ENCODE data around the gene ADGRV1. TPM values are rescaled to one million over a fixed set of nuclear protein-coding genes. Genes with fewer than 3 reads are reported as not detected.

Gene ADGRV1
- 0.34 TPM for polyA plus RNA-seq (2012; ENCODE audit: insufficient read length, low read depth)

- TF ChIP-seq TAF1 (IDR thresholded peaks at IDR 0.05; ENCODE audit: borderline replicate concordance, insufficient read depth, low read length) (no peak), FOXP2 (optimal IDR thresholded peaks at IDR 0.05; ENCODE audit: borderline replicate concordance, extremely low read depth, extremely low read length, insufficient read depth) (no peak), SIN3A (IDR thresholded peaks at IDR 0.05; ENCODE audit: borderline replicate concordance, insufficient read depth, low read length) (no peak), POLR2AphosphoS5 (IDR thresholded peaks at IDR 0.05; ENCODE audit: low read depth, low read length) (no peak), REST (IDR thresholded peaks at IDR 0.05; ENCODE audit: insufficient read depth in 1 of 2, low read depth in 2 of 2, low read length in 2 of 2) (no peak)
These were observed at the start of gene ADGRV1 for GRCh38 chr5:90558344-90559192. Gene ADGRV1 (plus strand): TSS chr5:90558797. CDS start chr5:90558896, 99 bp downstream.

- no peak for TF ChIP-seq POLR2AphosphoS5 (IDR thresholded peaks at IDR 0.05; ENCODE audit: low read depth, low read length)
- no peak for TF ChIP-seq REST (IDR thresholded peaks at IDR 0.05; ENCODE audit: insufficient read depth in 1 of 2, low read depth in 2 of 2, low read length in 2 of 2)
- TF ChIP-seq SIN3A (IDR thresholded peaks at IDR 0.05; ENCODE audit: borderline replicate concordance, insufficient read depth, low read length): no peak
These were observed 48.2 kb upstream of the ADGRV1 start for GRCh38 chr5:90510438-90510837.

- TF ChIP-seq REST (IDR thresholded peaks at IDR 0.05; ENCODE audit: insufficient read depth in 1 of 2, low read depth in 2 of 2, low read length in 2 of 2): no peak
- no peak for TF ChIP-seq SIN3A (IDR thresholded peaks at IDR 0.05; ENCODE audit: borderline replicate concordance, insufficient read depth, low read length)
- TF ChIP-seq FOXP2 (optimal IDR thresholded peaks at IDR 0.05; ENCODE audit: borderline replicate concordance, extremely low read depth, extremely low read length, insufficient read depth): no peak
- no peak for TF ChIP-seq POLR2AphosphoS5 (IDR thresholded peaks at IDR 0.05; ENCODE audit: low read depth, low read length)
- TF ChIP-seq TAF1 (IDR thresholded peaks at IDR 0.05; ENCODE audit: borderline replicate concordance, insufficient read depth, low read length): no peak
These were observed 44.1 kb upstream of the ADGRV1 start for GRCh38 chr5:90514520-90514919.

- TF ChIP-seq REST (IDR thresholded peaks at IDR 0.05; ENCODE audit: insufficient read depth in 1 of 2, low read depth in 2 of 2, low read length in 2 of 2) (no peak), TAF1 (IDR thresholded peaks at IDR 0.05; ENCODE audit: borderline replicate concordance, insufficient read depth, low read length) (no peak), SIN3A (IDR thresholded peaks at IDR 0.05; ENCODE audit: borderline replicate concordance, insufficient read depth, low read length) (no peak), FOXP2 (optimal IDR thresholded peaks at IDR 0.05; ENCODE audit: borderline replicate concordance, extremely low read depth, extremely low read length, insufficient read depth) (no peak), POLR2AphosphoS5 (IDR thresholded peaks at IDR 0.05; ENCODE audit: low read depth, low read length) (no peak)
These were observed 39.9 kb upstream of the ADGRV1 start for GRCh38 chr5:90518661-90519060.

Data from PFSK-1 (cell line).